Right atrium auricular region (tissue), 2 donors: ENCODE measurements around the gene INVS. TPM values are rescaled to one million over a fixed set of nuclear protein-coding genes. Genes with fewer than 3 reads are reported as not detected.

Experiments
- DNase-seq: peaks from one replicate; pipeline ENCODE4 v3.0.0-alpha.2; 2019; ENCODE audit warnings: low spot score
- H3K27ac ChIP-seq, 2 donors: fragments of 200-600 bp; sonication (generic); 1 replicate in 1 of 2; 2 replicates in 1 of 2; pipeline ENCODE4 v1.5.1; 2016 to 2019
- H3K27me3 ChIP-seq, 2 donors: fragments of 200-600 bp; sonication (generic); one replicate each; pipeline versions ENCODE4 v1.5.1 to v1.6.0; 2017 to 2019
- H3K36me3 ChIP-seq: fragments of 200-600 bp; sonication (generic); one replicate; pipeline ENCODE4 v1.5.1; 2016
- H3K4me1 ChIP-seq, 2 donors: fragments of 200-600 bp; sonication (generic); one replicate each; pipeline versions ENCODE4 v1.5.1 to v1.6.0; 2017 to 2019
- H3K4me3 ChIP-seq, 2 donors: fragments of 200-600 bp; sonication (generic); 1 replicate in 1 of 2; 2 replicates in 1 of 2; pipeline ENCODE4 v1.5.1; 2017 to 2019; ENCODE audit warnings: mild to moderate bottlenecking in 1 of 2, moderate library complexity in 1 of 2
- H3K9me3 ChIP-seq, 2 donors: fragments of 200-600 bp; sonication (generic); one replicate each; pipeline ENCODE4 v1.5.1; 2019
- total RNA-seq, 2 donors: library from RNA; depleted of rRNA; stranded (reverse); fragments of >200 nt; gene quantifications; one replicate each; pipeline ENCODE4 v1.1.0, GENCODE V29; 2016
- TF ChIP-seq, protein P1 (sequence below), 2 donors: fragments of 200-600 bp; sonication (generic); IDR thresholded peaks; one replicate each; pipeline ENCODE4 v1.5.1; 2019; ENCODE audit warnings: antibody characterized with exemption in 2 of 2

Gene INVS
- total RNA-seq, 2 donors from 2014 or later, result 7.8 to 10.1 TPM

DNA sequence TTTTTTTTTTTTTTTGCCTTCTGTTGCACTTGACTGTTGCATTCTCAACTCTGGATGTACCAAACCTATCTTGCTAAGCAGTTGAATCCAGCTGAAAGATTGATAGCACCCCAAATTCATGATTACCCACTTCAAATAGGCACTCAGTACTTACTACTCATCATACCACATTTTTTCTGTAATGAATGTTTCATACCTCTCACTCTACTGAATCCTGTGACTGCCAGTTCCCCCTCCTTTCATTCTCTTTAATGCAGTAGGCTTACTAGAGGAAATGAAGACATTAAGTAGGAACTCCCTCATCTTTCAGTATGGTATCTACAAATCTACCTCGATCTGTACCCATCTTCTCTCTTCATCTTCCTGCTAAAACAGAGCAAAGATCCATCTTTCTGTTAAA, 6.8 kb downstream of the INVS start:
- Histone ChIP-seq H3K4me3 (no peak overlapping the region), H3K27me3 (no peaks in the 10 kb centered on the region), H3K9me3 (no peaks in the 10 kb centered on the region), H3K4me1 (peaks cover 0 to 4% of the 10 kb centered on the region in 2 donors), H3K27ac (no peak overlapping the region), H3K36me3 (peaks cover 31% of the 10 kb centered on the region)
- TF ChIP-seq, protein P1, sequence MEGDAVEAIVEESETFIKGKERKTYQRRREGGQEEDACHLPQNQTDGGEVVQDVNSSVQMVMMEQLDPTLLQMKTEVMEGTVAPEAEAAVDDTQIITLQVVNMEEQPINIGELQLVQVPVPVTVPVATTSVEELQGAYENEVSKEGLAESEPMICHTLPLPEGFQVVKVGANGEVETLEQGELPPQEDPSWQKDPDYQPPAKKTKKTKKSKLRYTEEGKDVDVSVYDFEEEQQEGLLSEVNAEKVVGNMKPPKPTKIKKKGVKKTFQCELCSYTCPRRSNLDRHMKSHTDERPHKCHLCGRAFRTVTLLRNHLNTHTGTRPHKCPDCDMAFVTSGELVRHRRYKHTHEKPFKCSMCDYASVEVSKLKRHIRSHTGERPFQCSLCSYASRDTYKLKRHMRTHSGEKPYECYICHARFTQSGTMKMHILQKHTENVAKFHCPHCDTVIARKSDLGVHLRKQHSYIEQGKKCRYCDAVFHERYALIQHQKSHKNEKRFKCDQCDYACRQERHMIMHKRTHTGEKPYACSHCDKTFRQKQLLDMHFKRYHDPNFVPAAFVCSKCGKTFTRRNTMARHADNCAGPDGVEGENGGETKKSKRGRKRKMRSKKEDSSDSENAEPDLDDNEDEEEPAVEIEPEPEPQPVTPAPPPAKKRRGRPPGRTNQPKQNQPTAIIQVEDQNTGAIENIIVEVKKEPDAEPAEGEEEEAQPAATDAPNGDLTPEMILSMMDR (IDR thresholded peaks at IDR 0.05), result no peak
- no peak for DNase-seq

DNA sequence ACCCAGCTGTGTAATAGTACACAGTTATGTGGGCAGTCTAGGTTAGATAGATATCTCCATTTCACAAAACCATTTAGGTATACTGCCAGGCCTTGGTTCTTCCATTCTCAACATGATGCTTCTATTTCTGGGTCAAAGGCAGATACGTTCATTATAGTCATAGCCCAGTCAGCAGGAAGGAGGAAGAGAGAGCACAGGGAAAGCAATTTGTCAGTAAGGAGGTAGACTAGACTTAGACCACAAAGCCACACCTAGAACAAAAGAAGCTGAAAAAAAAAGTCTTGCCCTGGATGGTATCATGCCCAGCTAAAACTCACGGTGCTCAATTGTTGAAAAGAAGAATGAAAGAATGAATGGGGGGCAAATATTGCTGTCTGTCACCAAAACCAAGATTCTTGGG, 7.6 kb downstream of the INVS start:
- H3K4me3 ChIP-seq, result no peak overlapping the region
- no peaks in the 10 kb centered on the region for H3K27me3 ChIP-seq
- no peaks in the 10 kb centered on the region for H3K9me3 ChIP-seq
- H3K36me3 ChIP-seq, result peaks cover 31% of the 10 kb centered on the region
- no peak overlapping the region for H3K27ac ChIP-seq
- TF ChIP-seq, protein P1 (IDR thresholded peaks at IDR 0.05), result no peak
- peaks cover 0 to 11% of the 10 kb centered on the region in 2 donors for H3K4me1 ChIP-seq
- no peak for DNase-seq

DNA sequence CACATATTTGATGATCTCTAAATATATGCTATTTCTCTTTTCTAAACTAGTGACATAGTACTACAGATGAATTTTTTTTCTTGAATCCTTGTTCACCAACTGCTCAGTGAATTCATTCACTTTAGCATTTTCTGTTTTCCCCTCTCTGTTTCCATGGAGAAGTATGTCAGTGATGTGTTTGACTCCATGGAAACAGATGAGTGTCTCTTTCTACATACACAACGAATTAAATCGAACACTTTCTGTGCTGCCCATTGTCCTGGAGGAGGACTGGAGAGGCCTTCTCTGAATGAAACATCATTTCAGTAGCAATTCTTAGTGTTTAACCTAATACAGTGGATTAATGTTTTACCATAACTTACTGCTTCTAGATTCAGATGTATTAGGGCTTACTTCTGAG, 9.5 kb downstream of the INVS start:
- H3K4me3 ChIP-seq, result no peak overlapping the region
- no peaks in the 10 kb centered on the region for H3K9me3 ChIP-seq
- no peak overlapping the region for H3K27ac ChIP-seq
- H3K36me3 ChIP-seq, result peaks cover 31% of the 10 kb centered on the region
- TF ChIP-seq, protein P1 (IDR thresholded peaks at IDR 0.05), result no peak
- no peaks in the 10 kb centered on the region for H3K27me3 ChIP-seq
- DNase-seq, result no peak
- peaks cover 0 to 15% of the 10 kb centered on the region in 2 donors for H3K4me1 ChIP-seq

DNA sequence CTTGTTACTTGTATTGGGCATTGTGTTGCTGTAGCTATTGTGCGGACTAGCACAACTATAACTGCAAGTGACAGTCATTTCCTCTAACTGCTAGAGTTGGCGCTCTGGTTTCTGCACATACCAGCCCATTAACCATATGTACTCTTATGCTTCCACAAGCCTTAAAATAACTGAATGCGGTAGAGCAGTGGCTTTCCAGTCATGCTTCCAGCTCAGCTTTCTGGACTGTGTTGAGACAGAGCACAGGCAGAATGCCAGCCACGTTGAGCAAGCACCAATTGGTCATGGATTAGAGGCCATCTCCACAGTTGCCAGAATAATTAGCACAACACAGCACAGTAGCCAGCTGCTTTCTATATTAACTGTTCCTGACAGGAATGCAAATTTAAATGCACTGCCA, 12.2 kb downstream of the INVS start:
- Histone ChIP-seq H3K27ac (peak overlapping the region in 1 of 2 donors; percentile 32), H3K27me3 (no peaks in the 10 kb centered on the region), H3K4me3 (no peak overlapping the region), H3K9me3 (no peaks in the 10 kb centered on the region), H3K4me1 (peaks cover 0 to 15% of the 10 kb centered on the region in 2 donors), H3K36me3 (peaks cover 8% of the 10 kb centered on the region)
- peak; percentile 88 for DNase-seq
- TF ChIP-seq, protein P1 (IDR thresholded peaks at IDR 0.05), result no peak

DNA sequence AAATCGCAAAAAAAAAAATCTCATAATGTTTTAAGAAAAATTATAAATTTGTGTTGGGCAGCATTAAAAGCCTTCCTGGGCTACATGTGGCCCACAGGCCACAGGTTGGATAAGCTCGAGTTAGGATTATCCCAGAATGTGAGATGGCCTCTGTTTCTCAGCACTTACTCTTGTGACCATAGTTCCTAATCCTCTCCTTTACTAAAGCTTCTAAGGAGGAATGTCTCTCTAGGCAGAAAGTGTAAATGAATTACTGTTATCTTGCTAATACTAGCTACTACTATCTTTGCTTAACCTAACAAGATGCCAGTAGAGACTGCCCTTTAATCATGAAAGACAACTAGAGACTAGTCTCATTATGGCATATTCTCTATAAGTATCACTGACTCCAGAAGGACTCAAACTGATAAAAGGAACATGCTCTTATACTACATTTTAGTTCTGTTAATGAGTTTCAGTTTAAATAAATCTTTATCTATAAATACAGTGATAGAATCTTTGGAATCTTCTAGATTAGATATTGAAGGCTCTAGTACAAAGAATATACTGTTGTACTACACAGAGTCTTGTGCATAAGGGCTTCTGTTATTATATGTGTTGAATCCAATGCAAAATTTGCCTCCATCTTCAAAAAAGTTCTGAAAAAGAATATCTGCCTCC, 13.8 kb downstream of the INVS start:
- TF ChIP-seq, protein P1 (IDR thresholded peaks at IDR 0.05), result no peak
- H3K27ac ChIP-seq, result no peak overlapping the region

DNA sequence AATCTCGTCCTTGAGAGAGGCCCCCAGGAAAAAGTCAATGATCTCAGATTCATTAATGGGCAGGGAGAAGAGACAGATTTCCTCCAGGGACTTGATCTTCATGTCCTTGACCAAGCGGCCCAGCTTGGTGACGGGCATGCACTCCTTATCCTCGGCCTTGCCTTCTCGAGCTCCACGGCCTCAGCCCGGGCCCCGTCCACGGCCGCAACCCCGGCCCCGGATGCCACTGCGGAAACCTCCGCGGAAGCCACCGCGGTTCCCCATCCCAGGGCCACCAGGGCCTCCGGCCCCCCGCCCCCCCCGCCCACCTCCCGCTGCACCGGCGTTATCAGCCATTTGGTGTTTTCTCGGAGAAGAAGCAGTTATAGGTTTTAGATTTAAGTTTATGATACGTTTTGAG, 18.3 kb downstream of the INVS start:
- DNase-seq, result no peak

More for the DNA sequence above, 13.8 kb downstream of the INVS start:
- Histone ChIP-seq H3K4me1 (peaks cover 0 to 15% of the 10 kb centered on the region in 2 donors), H3K4me3 (no peak overlapping the region), H3K27me3 (no peaks in the 10 kb centered on the region), H3K36me3 (no peaks in the 10 kb centered on the region), H3K9me3 (no peaks in the 10 kb centered on the region)
- DNase-seq, result no peak

More for the DNA sequence above, 18.3 kb downstream of the INVS start:
- Histone ChIP-seq H3K4me1 (no peaks in the 10 kb centered on the region), H3K4me3 (no peak overlapping the region), H3K36me3 (no peaks in the 10 kb centered on the region), H3K27ac (no peak overlapping the region), H3K9me3 (no peaks in the 10 kb centered on the region), H3K27me3 (no peaks in the 10 kb centered on the region)
- TF ChIP-seq, protein P1 (IDR thresholded peaks at IDR 0.05), result no peak
